Breast epithelium (tissue), 4 donors: ENCODE data around the gene PSMA3. TPM values are rescaled to one million over a fixed set of nuclear protein-coding genes. Genes with fewer than 3 reads are reported as not detected.
A peak's percentile ranks its signal among the peaks of the same experiment; 100 is the strongest.

ENCODE experiments used
- DNase-seq, 2 donors: peaks; one replicate each; pipeline ENCODE4 v3.0.0-alpha.2; 2019; ENCODE audit warnings: low spot score in 2 of 2
- H3K27ac ChIP-seq, 2 donors: fragments of 200-600 bp; sonication (generic) in 1 of 2; one replicate each; pipeline ENCODE4 v1.5.1; 2016 to 2019; ENCODE audit warnings: mild to moderate bottlenecking in 1 of 2
- H3K27me3 ChIP-seq, 2 donors: fragments of 200-600 bp; sonication (generic) in 1 of 2; one replicate each; pipeline versions ENCODE4 v1.5.1 to v1.6.0; 2017 to 2019; ENCODE audit warnings: control low read depth in 1 of 2, mild to moderate bottlenecking in 1 of 2
- H3K36me3 ChIP-seq: fragments of 200-600 bp; one replicate; pipeline ENCODE4 v1.5.1; 2019
- H3K4me1 ChIP-seq, 2 donors: fragments of 200-600 bp; sonication (generic); one replicate each; pipeline ENCODE4 v1.5.1; 2016 to 2019; ENCODE audit warnings: control low read depth in 1 of 2
- H3K4me3 ChIP-seq, 3 donors: fragments of 200-600 bp; sonication (generic); 1 replicate in 2 of 3; 2 replicates in 1 of 3; pipeline ENCODE4 v1.5.1; 2016 to 2019; ENCODE audit warnings: mild to moderate bottlenecking in 3 of 3, moderate library complexity in 2 of 3
- H3K9me3 ChIP-seq, 2 donors: fragments of 200-600 bp; sonication (generic) in 1 of 2; one replicate each; pipeline ENCODE4 v1.5.1; 2016 to 2019; ENCODE audit warnings: control low read depth in 1 of 2
- CTCF ChIP-seq, 3 donors: fragments of 450-650 bp; IDR thresholded peaks; one replicate each; pipeline ENCODE4 v1.5.1; 2016 to 2017; ENCODE audit warnings: antibody characterized with exemption in 3 of 3, mild to moderate bottlenecking in 3 of 3, moderate library complexity in 3 of 3
- POLR2A ChIP-seq: fragments of 450-650 bp; IDR thresholded peaks from one replicate; pipeline ENCODE4 v1.6.1; 2016; ENCODE audit warnings: antibody characterized with exemption, mild to moderate bottlenecking, moderate library complexity
- POLR2AphosphoS5 ChIP-seq, 3 donors: sonication (generic); formaldehyde crosslinking; IDR thresholded peaks; one replicate each; pipeline ENCODE4 v1.6.1; 2017; ENCODE audit warnings: antibody characterized with exemption in 3 of 3
- intact Hi-C: fragments of 100-400 bp; cut with DNase I; formaldehyde crosslinking; loops from one replicate; pipeline ENCODE4 v1.15.1; 2023; ENCODE audit warnings: low total_unique reads
- total RNA-seq, 3 donors: library from RNA; depleted of rRNA; stranded (reverse); fragments of >200 nt; gene quantifications; one replicate each; pipeline ENCODE4 v1.1.0, GENCODE V29; 2016

The PSMA3 gene
- total RNA-seq, 3 donors from 2014 or later = 76.2 to 113 (median 88.1) TPM

- TF ChIP-seq POLR2A (no peak), POLR2AphosphoS5 (IDR thresholded peaks at IDR 0.05) (no peak), CTCF (IDR thresholded peaks at IDR 0.05) (no peak)
- no peaks in the 10 kb centered on the region for H3K4me1 ChIP-seq
- intact Hi-C loops = no loop called here
- DNase-seq = no peak
- no peaks in the 10 kb centered on the region for H3K36me3 ChIP-seq
- H3K27me3 ChIP-seq = no peaks in the 10 kb centered on the region
- no peaks in the 10 kb centered on the region for H3K9me3 ChIP-seq
- H3K4me3 ChIP-seq = no peak overlapping the region
- no peak overlapping the region for H3K27ac ChIP-seq
These were observed 17.4 kb upstream of the PSMA3 start for GRCh38 chr14:58227096-58227819.

GRCh38 chr14:58238252-58239243 lies 6.1 kb upstream of the PSMA3 start:
- TF ChIP-seq POLR2AphosphoS5 (IDR thresholded peaks at IDR 0.05) (peak in 1 of 3 donors; percentile 54), CTCF (IDR thresholded peaks at IDR 0.05) (no peak)
- Histone ChIP-seq H3K27ac (peak overlapping the region; percentile 87 to 92), H3K27me3 (no peaks in the 10 kb centered on the region), H3K9me3 (no peaks in the 10 kb centered on the region), H3K4me3 (peak overlapping the region; percentile 52 to 64 (median 63)), H3K4me1 (no peaks in the 10 kb centered on the region), H3K36me3 (no peaks in the 10 kb centered on the region)
- intact Hi-C loops = no loop called here
- DNase-seq = peak in 1 of 2 donors; percentile 56

DNA sequence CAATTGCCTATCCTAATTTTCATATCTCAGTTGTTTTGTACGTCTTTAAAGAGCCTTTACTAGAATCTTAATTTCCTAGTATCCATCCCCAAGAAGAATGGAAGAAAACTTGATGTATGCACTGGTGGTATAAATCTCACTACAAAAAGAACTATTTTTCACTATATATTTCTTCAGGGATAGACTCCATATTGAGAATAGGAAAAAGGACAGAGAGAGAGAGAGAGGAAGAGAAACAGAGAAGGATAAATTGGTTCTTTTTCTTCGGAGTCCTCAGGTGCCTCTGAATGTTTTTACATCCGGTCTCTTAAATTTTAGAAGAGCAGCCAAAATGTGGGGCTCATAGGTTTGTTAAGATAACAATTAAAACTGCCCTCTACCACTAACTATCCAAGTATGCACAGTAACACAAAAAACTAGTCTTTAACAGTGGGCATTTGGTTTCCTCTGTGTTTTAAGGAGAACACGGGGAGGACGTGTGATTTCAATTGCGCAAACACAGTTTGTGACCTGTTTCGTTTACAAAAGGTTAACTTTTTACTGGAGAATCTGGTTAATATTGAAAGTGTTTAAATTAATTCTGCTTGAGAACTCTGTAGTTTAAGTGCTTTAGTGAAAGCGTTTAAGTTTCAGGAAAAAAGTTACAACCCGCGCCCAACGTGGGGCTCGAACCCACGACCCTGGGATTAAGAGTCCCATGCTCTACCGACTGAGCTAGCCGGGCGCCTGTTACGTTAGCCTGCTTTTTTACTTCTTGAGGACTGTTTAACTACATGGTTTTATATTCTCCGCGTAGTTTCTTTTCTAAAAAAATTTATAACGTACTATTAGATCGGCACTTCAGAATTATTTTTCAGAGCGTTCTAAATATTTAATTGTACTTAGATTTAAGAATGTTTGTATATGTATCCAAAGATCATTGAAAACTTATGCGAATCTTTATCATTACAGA lies 5.1 kb upstream of the PSMA3 start:
- intact Hi-C loops = no loop called here

More for the DNA sequence above, 5.1 kb upstream of the PSMA3 start:
- TF ChIP-seq CTCF (IDR thresholded peaks at IDR 0.05) = no peak
- TF ChIP-seq POLR2A = no peak
- peak; percentile 80 to 85 (median 84) for TF ChIP-seq POLR2AphosphoS5 (IDR thresholded peaks at IDR 0.05)
- peak; percentile 67 to 73 for DNase-seq
- no peaks in the 10 kb centered on the region for H3K9me3 ChIP-seq
- H3K4me1 ChIP-seq = no peaks in the 10 kb centered on the region
- peak overlapping the region; percentile 52 to 64 (median 63) for H3K4me3 ChIP-seq
- peak overlapping the region; percentile 87 to 92 for H3K27ac ChIP-seq
- H3K36me3 ChIP-seq = no peaks in the 10 kb centered on the region
- H3K27me3 ChIP-seq = no peaks in the 10 kb centered on the region
